ENCODE measurements around the gene EMP3.

- TF ChIP-seq TAF1 (IDR thresholded peaks at IDR 0.05; ENCODE audit: low read depth) = no peak
- no peak for TF ChIP-seq MAX (IDR thresholded peaks at IDR 0.05)
- TF ChIP-seq EP300 (IDR thresholded peaks at IDR 0.05; ENCODE audit: borderline replicate concordance) = no peak
- no peak for TF ChIP-seq TEAD4 (IDR thresholded peaks at IDR 0.05)
- no peak for TF ChIP-seq CREB1 (IDR thresholded peaks at IDR 0.05; ENCODE audit: low read depth)
- TF ChIP-seq USF1 (IDR thresholded peaks at IDR 0.05) = no peak
- no peak for TF ChIP-seq REST (IDR thresholded peaks at IDR 0.05; ENCODE audit: low read depth)
- no peak for TF ChIP-seq YY1 (IDR thresholded peaks at IDR 0.05; ENCODE audit: low read depth)
Observed at GRCh38 chr19:48308631-48309586, 16.4 kb upstream of the EMP3 start.

Data from Ishikawa (cell line).